GM21447 (cell line): Measurements from ENCODE around the gene A3GALT2.

Experiments
- ATAC-seq: cut with Tn5 transposase; IDR thresholded peaks from one replicate; pipeline ENCODE4 v1.9.1; 2021; ENCODE audit not compliant: unreplicated experiment

The A3GALT2 gene

GRCh38 chr1:33257772-33258712 lies 62.9 kb downstream of the A3GALT2 start:
- ATAC-seq, result no peak

GRCh38 chr1:33257207-33257771 lies 63.6 kb downstream of the A3GALT2 start:
- ATAC-seq, result no peak
